H7 (cell line): Measurements from ENCODE around the gene GRID2. TPM values are rescaled to one million over a fixed set of nuclear protein-coding genes. Genes with fewer than 3 reads are reported as not detected.

Experiments
- DNase-seq: peaks from one replicate; pipeline ENCODE4 v3.0.0; 2012
- H3K27me3 ChIP-seq: 2 replicates; pipeline ENCODE4 v1.6.0; 2011; ENCODE audit warnings: mild to moderate bottlenecking, low read length; ENCODE audit not compliant: control insufficient read depth, insufficient read depth
- H3K36me3 ChIP-seq: replicated peaks from 2 replicates; pipeline ENCODE4 v1.5.1; 2011; ENCODE audit warnings: low read length; ENCODE audit not compliant: control insufficient read depth, insufficient read depth
- H3K4me3 ChIP-seq: 2 replicates; pipeline ENCODE4 v1.5.1; 2011; ENCODE audit warnings: low read depth, mild to moderate bottlenecking, control low read depth, low read length, moderate library complexity; ENCODE audit not compliant: insufficient read depth
- total RNA-seq: library from RNA; depleted of rRNA; stranded (reverse); fragments of >200 nt; shearing (Covaris generic); gene quantifications from 2 replicates; pipeline ENCODE4 v1.2.3, GENCODE V29; 2014

The GRID2 gene
- total RNA-seq, 1 experiment from 2014 or later: 19.1 TPM

GRCh38 chr4:92992758-92993157, 689.0 kb downstream of the GRID2 start:
- Histone ChIP-seq H3K4me3 (no peak overlapping the region), H3K36me3 (no peaks in the 10 kb centered on the region), H3K27me3 (no peaks in the 10 kb centered on the region)
- no peak for DNase-seq

- H3K36me3 ChIP-seq: no peaks in the 10 kb centered on the region
- no peak overlapping the region for H3K4me3 ChIP-seq
- no peak for DNase-seq
- no peaks in the 10 kb centered on the region for H3K27me3 ChIP-seq
These were observed 691.0 kb downstream of the GRID2 start for GRCh38 chr4:92994727-92995126.

- Histone ChIP-seq H3K27me3 (no peaks in the 10 kb centered on the region), H3K36me3 (no peaks in the 10 kb centered on the region), H3K4me3 (no peak overlapping the region)
- no peak for DNase-seq
These were observed 692.8 kb downstream of the GRID2 start for GRCh38 chr4:92996533-92996932.

GRCh38 chr4:93000910-93001309, 697.1 kb downstream of the GRID2 start:
- no peaks in the 10 kb centered on the region for H3K36me3 ChIP-seq
- no peak for DNase-seq

GRCh38 chr4:93002240-93002639, 698.5 kb downstream of the GRID2 start:
- no peak overlapping the region for H3K4me3 ChIP-seq
- no peaks in the 10 kb centered on the region for H3K27me3 ChIP-seq
- H3K36me3 ChIP-seq: no peaks in the 10 kb centered on the region
- no peak for DNase-seq

More at GRCh38 chr4:93000910-93001309, 697.1 kb downstream of the GRID2 start:
- H3K4me3 ChIP-seq: no peak overlapping the region
- H3K27me3 ChIP-seq: no peaks in the 10 kb centered on the region

- no peak for DNase-seq
- Histone ChIP-seq H3K36me3 (no peaks in the 10 kb centered on the region), H3K4me3 (no peak overlapping the region), H3K27me3 (no peaks in the 10 kb centered on the region)
These were observed 712.6 kb downstream of the GRID2 start for GRCh38 chr4:93016350-93016749.

GRCh38 chr4:93018243-93018642, 714.5 kb downstream of the GRID2 start:
- Histone ChIP-seq H3K36me3 (no peaks in the 10 kb centered on the region), H3K27me3 (no peaks in the 10 kb centered on the region), H3K4me3 (no peak overlapping the region)
- no peak for DNase-seq

- DNase-seq: no peak
- Histone ChIP-seq H3K27me3 (no peaks in the 10 kb centered on the region), H3K36me3 (no peaks in the 10 kb centered on the region), H3K4me3 (no peak overlapping the region)
These were observed 715.0 kb downstream of the GRID2 start for GRCh38 chr4:93018806-93019205.

- DNase-seq: no peak
- Histone ChIP-seq H3K27me3 (no peaks in the 10 kb centered on the region), H3K4me3 (no peak overlapping the region), H3K36me3 (no peaks in the 10 kb centered on the region)
These were observed 726.0 kb downstream of the GRID2 start for GRCh38 chr4:93029769-93030168.

GRCh38 chr4:93030670-93031069, 726.9 kb downstream of the GRID2 start:
- H3K36me3 ChIP-seq: no peaks in the 10 kb centered on the region

GRCh38 chr4:93031431-93032098, 727.8 kb downstream of the GRID2 start:
- Histone ChIP-seq H3K36me3 (no peaks in the 10 kb centered on the region), H3K27me3 (no peaks in the 10 kb centered on the region), H3K4me3 (no peak overlapping the region)
- DNase-seq: no peak

More at GRCh38 chr4:93030670-93031069, 726.9 kb downstream of the GRID2 start:
- Histone ChIP-seq H3K27me3 (no peaks in the 10 kb centered on the region), H3K4me3 (no peak overlapping the region)
- DNase-seq: no peak

- H3K27me3 ChIP-seq: no peaks in the 10 kb centered on the region
- no peaks in the 10 kb centered on the region for H3K36me3 ChIP-seq
- DNase-seq: no peak
- H3K4me3 ChIP-seq: no peak overlapping the region
These were observed 739.0 kb downstream of the GRID2 start for GRCh38 chr4:93042746-93043145.

GRCh38 chr4:93053140-93053539, 749.4 kb downstream of the GRID2 start:
- DNase-seq: no peak
- Histone ChIP-seq H3K4me3 (no peak overlapping the region), H3K27me3 (no peaks in the 10 kb centered on the region), H3K36me3 (no peaks in the 10 kb centered on the region)

- H3K36me3 ChIP-seq: no peaks in the 10 kb centered on the region
- H3K4me3 ChIP-seq: no peak overlapping the region
- no peak for DNase-seq
- no peaks in the 10 kb centered on the region; the same call in 1 of the 2 replicates for H3K27me3 ChIP-seq
These were observed 758.1 kb downstream of the GRID2 start for GRCh38 chr4:93061826-93062225.

GRCh38 chr4:93063325-93063724, 759.6 kb downstream of the GRID2 start:
- Histone ChIP-seq H3K36me3 (no peaks in the 10 kb centered on the region), H3K4me3 (no peak overlapping the region), H3K27me3 (no peaks in the 10 kb centered on the region; the same call in 1 of the 2 replicates)
- DNase-seq: no peak

GRCh38 chr4:93065790-93066189, 762.0 kb downstream of the GRID2 start:
- Histone ChIP-seq H3K27me3 (no peaks in the 10 kb centered on the region), H3K36me3 (no peaks in the 10 kb centered on the region), H3K4me3 (no peak overlapping the region)
- no peak for DNase-seq
